ENCODE results near the gene GPATCH2. TPM values are rescaled to one million over a fixed set of nuclear protein-coding genes. Genes with fewer than 3 reads are reported as not detected.
A peak's percentile ranks its signal among the peaks of the same experiment; 100 is the strongest.

GPATCH2 gene
- total and polyA plus RNA-seq, 10 of the 15 experiments (the other 5 are each of a cell fraction or from before 2014, with no cell fraction given): 3.2 to 12.2 (median 5.4) TPM

- TF ChIP-seq ZBTB4 (CRISPR knock-in tag; IDR thresholded peaks at IDR 0.05): no peak
- TF ChIP-seq SREBF2 (IDR thresholded peaks at IDR 0.05; ENCODE audit: low read length): no peak
- no peak for TF ChIP-seq IRF3 (IDR thresholded peaks at IDR 0.05)
- TF ChIP-seq PAX5 (IDR thresholded peaks at IDR 0.05; ENCODE audit: borderline replicate concordance, low read depth, low read length): peak; percentile 81
- peak; percentile 72; the same call in 1 of the 2 replicates for TF ChIP-seq MTA3 (IDR thresholded peaks at IDR 0.05; ENCODE audit: borderline replicate concordance, low read length)
- no peak for TF ChIP-seq TCF12 (IDR thresholded peaks at IDR 0.05; ENCODE audit: low read depth, low read length)
- TF ChIP-seq CREM (IDR thresholded peaks at IDR 0.05; ENCODE audit: low read depth): peak; percentile 75
- TF ChIP-seq IKZF2 (IDR thresholded peaks at IDR 0.05): peak; percentile 66 to 79
- peak; percentile 37 for TF ChIP-seq BCL3 (IDR thresholded peaks at IDR 0.05; ENCODE audit: borderline replicate concordance, insufficient read depth, low read depth, low read length, poor library complexity, severe bottlenecking)
- peak; percentile 93 for TF ChIP-seq RAD51 (IDR thresholded peaks at IDR 0.05)
- peak; percentile 34 for TF ChIP-seq USF1 (IDR thresholded peaks at IDR 0.05; ENCODE audit: borderline replicate concordance, extremely low read length, insufficient read depth, low read depth, low read length)
- 0 out of 2 replicates have a peak, but pooled peaks have one; percentile 58 for TF ChIP-seq RCOR1 (conservative IDR thresholded peaks at IDR 0.05; ENCODE audit: low read depth, low read length)
- TF ChIP-seq NR2C2 (IDR thresholded peaks at IDR 0.05; ENCODE audit: borderline replicate concordance, control insufficient read depth, insufficient read length, low read depth): no peak
- TF ChIP-seq CREB1 (IDR thresholded peaks at IDR 0.05; ENCODE audit: low read depth): 0 out of 2 replicates have a peak, but pooled peaks have one; percentile 40
- no peak for TF ChIP-seq ESRRA (IDR thresholded peaks at IDR 0.05; ENCODE audit: low read length)
- 0 out of 2 replicates have a peak, but pooled peaks have one; percentile 16 for TF ChIP-seq CHD2 (IDR thresholded peaks at IDR 0.05; ENCODE audit: borderline replicate concordance, low read depth, low read length)
- no peak for TF ChIP-seq ZNF687 (IDR thresholded peaks at IDR 0.05)
- peak; percentile 74 for TF ChIP-seq MEF2B (IDR thresholded peaks at IDR 0.05; ENCODE audit: partially characterized antibody, poor library complexity, severe bottlenecking)
- TF ChIP-seq SIN3A (IDR thresholded peaks at IDR 0.05; ENCODE audit: low read depth, low read length): no peak
- peak; percentile 83 for TF ChIP-seq NR2F1 (conservative IDR thresholded peaks at IDR 0.05)
- peak; percentile 100 for TF ChIP-seq ZNF217 (IDR thresholded peaks at IDR 0.05)
Observed at GRCh38 chr1:217620814-217621213, 10.1 kb downstream of the GPATCH2 start (continued).

Data from GM12878 (cell line).